Transverse colon (tissue), 4 donors: ENCODE results near the gene MTHFD2L. TPM values are rescaled to one million over a fixed set of nuclear protein-coding genes. Genes with fewer than 3 reads are reported as not detected.

Experiments
- DNase-seq: peaks from one replicate; pipeline ENCODE4 v3.0.0-alpha.2; 2019
- H3K27ac ChIP-seq, 4 donors: fragments of 200-600 bp; sonication (generic); 2 replicates each; pipeline ENCODE4 v1.5.1; 2016 to 2018; ENCODE audit warnings: inconsistent platforms in 4 of 4
- H3K27me3 ChIP-seq: fragments of 200-600 bp; sonication (generic); 2 replicates; pipeline ENCODE4 v1.5.1; 2017; ENCODE audit warnings: inconsistent platforms
- H3K36me3 ChIP-seq, 4 donors: fragments of 200-600 bp; sonication (generic); 2 replicates each; pipeline ENCODE4 v1.5.1; 2017 to 2019; ENCODE audit warnings: inconsistent platforms in 4 of 4
- H3K4me1 ChIP-seq, 4 donors: fragments of 200-600 bp; sonication (generic); 2 replicates each; pipeline ENCODE4 v1.5.1; 2017 to 2020; ENCODE audit warnings: inconsistent platforms in 4 of 4
- H3K4me3 ChIP-seq, 4 donors: fragments of 200-600 bp; sonication (generic); 1 replicate in 1 of 4; 2 replicates in 3 of 4; pipeline versions ENCODE4 v1.5.1 to v1.6.1; 2017 to 2019; ENCODE audit warnings: inconsistent platforms in 4 of 4
- H3K9me3 ChIP-seq, 2 donors: fragments of 200-600 bp; sonication (generic); 2 replicates each; pipeline ENCODE4 v1.5.1; 2017 to 2019; ENCODE audit warnings: inconsistent platforms in 2 of 2
- CTCF ChIP-seq, 5 experiments: fragments of 200-600 bp in 3 of 5; fragments of 450-650 bp in 2 of 5; sonication (generic) in 3 of 5; IDR thresholded peaks; 1 replicate in 2 of 5; 2 replicates in 3 of 5; pipeline ENCODE4 v1.5.1; 2016 to 2017; ENCODE audit warnings: antibody characterized with exemption in 5 of 5, inconsistent platforms in 3 of 5, mild to moderate bottlenecking in 2 of 5, moderate library complexity in 1 of 5
- EP300 ChIP-seq: sonication (generic); formaldehyde crosslinking; IDR thresholded peaks from one replicate; pipeline ENCODE4 v1.6.1; 2017; ENCODE audit warnings: antibody characterized with exemption, low read depth
- POLR2A ChIP-seq: fragments of 450-650 bp; IDR thresholded peaks from one replicate; pipeline ENCODE4 v1.6.1; 2016; ENCODE audit warnings: antibody characterized with exemption, mild to moderate bottlenecking, moderate library complexity
- POLR2AphosphoS5 ChIP-seq, 3 donors: sonication (generic); formaldehyde crosslinking; IDR thresholded peaks; one replicate each; pipeline ENCODE4 v1.6.1; 2016; ENCODE audit warnings: antibody characterized with exemption in 3 of 3
- WGBS, 2 donors: methylation state at CpG; one replicate each; pipeline ENCODE4 v1.1.5; 2018; ENCODE audit warnings: low coverage in 1 of 2; 5-methylcytosine and 5-hydroxymethylcytosine counted together
- in situ Hi-C, 4 donors: fragments of 200-750 bp; cut with MboI; loops; one replicate each; pipeline versions ENCODE4 v1.15.0 to v1.15.1; 2017; ENCODE audit warnings: low sequenced_read_pairs in 3 of 4, low pct_ligation_motif_present in 1 of 4, low pct_unique_long_range_greater_than_20kb in 1 of 4
- intact Hi-C: fragments of 100-400 bp; cut with DNase I; formaldehyde crosslinking; loops from one replicate; pipeline ENCODE4 v1.15.1; 2023; ENCODE audit warnings: low total_unique reads
- total RNA-seq, 4 donors: library from RNA; depleted of rRNA; stranded (reverse); fragments of >200 nt; gene quantifications; one replicate each; pipeline ENCODE4 v1.1.0, GENCODE V29; 2016

Gene MTHFD2L
- total RNA-seq, 4 donors from 2014 or later, result 7.6 to 18.1 (median 12.7) TPM

DNA sequence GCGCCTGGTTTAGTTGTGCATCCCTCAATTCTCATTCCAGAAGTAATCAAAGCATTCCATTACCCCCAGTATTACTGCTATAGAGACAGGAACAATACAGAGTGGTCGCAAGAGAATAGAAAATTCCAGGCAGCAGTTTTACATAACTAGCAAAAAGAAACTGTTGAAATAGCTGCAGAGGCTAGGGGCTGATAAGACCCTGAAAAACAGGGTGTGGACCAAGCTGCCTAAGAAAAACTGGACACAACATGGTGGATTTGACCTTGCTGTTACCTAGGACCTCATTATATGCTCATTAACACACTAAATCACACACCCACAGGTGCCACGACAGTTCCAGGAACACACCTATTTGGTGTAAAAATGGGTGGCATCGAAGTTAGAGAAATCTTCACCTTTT, 165.7 kb downstream of the MTHFD2L start:
- Histone ChIP-seq H3K27me3 (no peaks in the 10 kb centered on the region), H3K4me1 (peaks cover 0 to 4% (median 0%) of the 10 kb centered on the region in 4 donors), H3K4me3 (no peak overlapping the region), H3K27ac (no peak overlapping the region), H3K36me3 (no peaks in the 10 kb centered on the region), H3K9me3 (no peaks in the 10 kb centered on the region)
- in situ Hi-C loops (loop anchor here in 2 of 4 donors (10.0 to 25.0 kb wide), 2 partner anchors 136 to 351 kb away; no protein-coding TSS in a partner anchor), intact Hi-C loops (no loop called here)
- DNase-seq, result no peak
- TF ChIP-seq POLR2AphosphoS5 (IDR thresholded peaks at IDR 0.05) (no peak), EP300 (no peak)
- 81 to 84% methylated on average over 4 of the region's 4 CpGs for WGBS, 2 donors

- intact Hi-C loops (no loop called here), in situ Hi-C loops (loop anchor here in 2 of 4 donors (10.0 to 25.0 kb wide), 2 partner anchors 137 to 351 kb away; no protein-coding TSS in a partner anchor)
- no peak overlapping the region for H3K27ac ChIP-seq
- no peak for DNase-seq
- no peaks in the 10 kb centered on the region for H3K9me3 ChIP-seq
- no peak overlapping the region for H3K4me3 ChIP-seq
- TF ChIP-seq POLR2A (no peak), CTCF (IDR thresholded peaks at IDR 0.05) (no peak), POLR2AphosphoS5 (IDR thresholded peaks at IDR 0.05) (no peak), EP300 (no peak)
- 71 to 75% methylated on average over 3 of the region's 3 CpGs for WGBS, 2 donors
- H3K4me1 ChIP-seq, result peaks cover 0 to 4% (median 0%) of the 10 kb centered on the region in 4 donors
- H3K36me3 ChIP-seq, result no peaks in the 10 kb centered on the region
- no peaks in the 10 kb centered on the region for H3K27me3 ChIP-seq
Observed at GRCh38 chr4:74324262-74324661, 166.3 kb downstream of the MTHFD2L start.

DNA sequence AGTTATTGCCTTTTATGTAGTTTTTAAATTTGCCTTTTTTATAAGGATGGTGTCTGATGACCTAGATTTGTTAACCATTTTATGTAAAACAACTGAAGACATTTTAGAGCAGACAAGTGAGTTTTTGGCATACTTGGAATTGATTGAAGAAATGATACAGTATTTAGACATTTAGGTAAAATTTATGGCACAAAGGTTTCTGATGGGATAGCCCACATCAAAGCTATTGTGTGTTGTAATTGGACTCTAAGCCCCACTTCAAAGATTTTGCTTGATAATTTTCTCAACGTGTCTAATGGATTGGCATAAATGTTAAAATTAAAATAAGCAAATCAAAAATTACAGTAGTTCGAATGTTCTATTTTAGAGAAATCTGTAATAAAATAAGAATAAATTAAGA, 168.0 kb downstream of the MTHFD2L start:
- intact Hi-C loops (no loop called here), in situ Hi-C loops (loop anchor here in 1 of 4 donors (10.0 kb wide), 1 partner anchor 349 kb away; no protein-coding TSS in a partner anchor)
- TF ChIP-seq POLR2AphosphoS5 (IDR thresholded peaks at IDR 0.05) (no peak), CTCF (IDR thresholded peaks at IDR 0.05) (no peak), POLR2A (no peak), EP300 (no peak)
- 74 to 86% methylated on average over 2 of the region's 2 CpGs for WGBS, 2 donors
- no peak for DNase-seq
- Histone ChIP-seq H3K27me3 (no peaks in the 10 kb centered on the region), H3K9me3 (no peaks in the 10 kb centered on the region), H3K27ac (no peak overlapping the region), H3K4me1 (peaks cover 0 to under 1% (median 0%) of the 10 kb centered on the region in 4 donors), H3K4me3 (no peak overlapping the region), H3K36me3 (no peaks in the 10 kb centered on the region)

GRCh38 chr4:74327762-74328161, 169.8 kb downstream of the MTHFD2L start:
- Histone ChIP-seq H3K9me3 (no peaks in the 10 kb centered on the region), H3K27me3 (no peaks in the 10 kb centered on the region), H3K4me1 (no peaks in the 10 kb centered on the region), H3K36me3 (no peaks in the 10 kb centered on the region), H3K4me3 (no peak overlapping the region), H3K27ac (no peak overlapping the region)
- in situ Hi-C loops (loop anchor here in 1 of 4 donors (10.0 kb wide), 1 partner anchor 347 kb away; no protein-coding TSS in a partner anchor), intact Hi-C loops (no loop called here)
- 63 to 76% methylated on average over 3 of the region's 3 CpGs for WGBS, 2 donors
- TF ChIP-seq CTCF (IDR thresholded peaks at IDR 0.05), result no peak
- no peak for TF ChIP-seq EP300
- TF ChIP-seq POLR2AphosphoS5 (IDR thresholded peaks at IDR 0.05), result no peak
- TF ChIP-seq POLR2A, result no peak
- DNase-seq, result no peak

DNA sequence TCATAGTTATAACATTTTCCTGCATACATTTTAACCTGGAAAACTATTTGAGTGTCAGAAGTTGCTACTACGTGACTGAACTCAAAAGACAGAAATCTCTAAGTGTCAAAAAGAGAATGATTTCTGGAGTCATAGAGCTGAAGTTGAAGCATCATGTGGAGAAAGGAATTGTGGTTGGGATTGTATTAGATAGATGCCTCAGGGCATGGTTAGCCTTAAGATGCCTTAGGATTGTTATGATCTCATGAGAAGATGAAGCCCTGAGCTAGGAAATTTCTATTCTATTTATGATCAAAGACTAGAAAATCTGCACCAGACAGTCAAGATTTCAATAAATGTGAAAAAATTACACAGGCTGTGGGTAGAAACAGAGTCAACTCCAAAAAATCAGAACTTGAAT, 170.6 kb downstream of the MTHFD2L start:
- 82 to 100% methylated on average over 1 of the region's 1 CpG for WGBS, 2 donors
- TF ChIP-seq POLR2AphosphoS5 (IDR thresholded peaks at IDR 0.05) (no peak), CTCF (IDR thresholded peaks at IDR 0.05) (no peak)
- no peak overlapping the region for H3K4me3 ChIP-seq
- no peaks in the 10 kb centered on the region for H3K9me3 ChIP-seq
- intact Hi-C loops (no loop called here), in situ Hi-C loops (loop anchor here in 1 of 4 donors (10.0 kb wide), 1 partner anchor 346 kb away; no protein-coding TSS in a partner anchor)
- H3K27me3 ChIP-seq, result no peaks in the 10 kb centered on the region
- no peak overlapping the region for H3K27ac ChIP-seq
- no peak for DNase-seq
- no peaks in the 10 kb centered on the region for H3K36me3 ChIP-seq
- H3K4me1 ChIP-seq, result no peaks in the 10 kb centered on the region
